ENCODE measurements around the gene PRDM10.

DNA sequence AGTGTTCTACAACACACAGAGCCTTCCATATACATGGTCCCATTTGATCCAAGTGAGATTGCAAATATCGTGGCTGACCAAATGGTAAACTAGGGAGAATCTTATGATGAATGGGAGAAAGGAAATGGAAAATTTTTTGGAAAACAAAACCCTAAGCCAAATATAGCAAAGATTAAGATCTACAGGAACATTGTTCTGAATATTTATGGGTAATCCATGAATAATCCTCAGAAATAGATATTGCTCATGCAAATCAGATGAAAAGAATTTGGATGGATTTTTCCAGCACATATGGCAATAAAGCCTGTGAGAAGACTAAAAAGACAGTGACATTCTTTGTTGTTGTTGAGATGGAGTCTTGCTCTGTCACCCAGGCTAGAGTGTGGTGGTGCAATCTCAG is 21.7 kb upstream of the PRDM10 start:
- TF ChIP-seq, protein P1, sequence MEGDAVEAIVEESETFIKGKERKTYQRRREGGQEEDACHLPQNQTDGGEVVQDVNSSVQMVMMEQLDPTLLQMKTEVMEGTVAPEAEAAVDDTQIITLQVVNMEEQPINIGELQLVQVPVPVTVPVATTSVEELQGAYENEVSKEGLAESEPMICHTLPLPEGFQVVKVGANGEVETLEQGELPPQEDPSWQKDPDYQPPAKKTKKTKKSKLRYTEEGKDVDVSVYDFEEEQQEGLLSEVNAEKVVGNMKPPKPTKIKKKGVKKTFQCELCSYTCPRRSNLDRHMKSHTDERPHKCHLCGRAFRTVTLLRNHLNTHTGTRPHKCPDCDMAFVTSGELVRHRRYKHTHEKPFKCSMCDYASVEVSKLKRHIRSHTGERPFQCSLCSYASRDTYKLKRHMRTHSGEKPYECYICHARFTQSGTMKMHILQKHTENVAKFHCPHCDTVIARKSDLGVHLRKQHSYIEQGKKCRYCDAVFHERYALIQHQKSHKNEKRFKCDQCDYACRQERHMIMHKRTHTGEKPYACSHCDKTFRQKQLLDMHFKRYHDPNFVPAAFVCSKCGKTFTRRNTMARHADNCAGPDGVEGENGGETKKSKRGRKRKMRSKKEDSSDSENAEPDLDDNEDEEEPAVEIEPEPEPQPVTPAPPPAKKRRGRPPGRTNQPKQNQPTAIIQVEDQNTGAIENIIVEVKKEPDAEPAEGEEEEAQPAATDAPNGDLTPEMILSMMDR (IDR thresholded peaks at IDR 0.05), result no peak
- TF ChIP-seq POLR2A (IDR thresholded peaks at IDR 0.05), result no peak
